ENCODE data around the gene XRCC6. TPM values are rescaled to one million over a fixed set of nuclear protein-coding genes. Genes with fewer than 3 reads are reported as not detected.
A peak's percentile ranks its signal among the peaks of the same experiment; 100 is the strongest.

The XRCC6 gene
- 323 TPM for polyA plus RNA-seq (2012; ENCODE audit: insufficient read length, low read depth)

GRCh38 chr22:41621099-41621910, at the start of gene XRCC6:
Gene XRCC6, plus strand, starts transcription at chr22:41621295. Its CDS starts 710 bp downstream, at chr22:41622005.
- TF ChIP-seq SIN3A (IDR thresholded peaks at IDR 0.05; ENCODE audit: borderline replicate concordance, insufficient read depth, low read length) = peak; percentile 21; the same call in 1 of the 2 replicates
- peak; percentile 93 for TF ChIP-seq POLR2AphosphoS5 (IDR thresholded peaks at IDR 0.05; ENCODE audit: low read depth, low read length)
- TF ChIP-seq, protein P1, sequence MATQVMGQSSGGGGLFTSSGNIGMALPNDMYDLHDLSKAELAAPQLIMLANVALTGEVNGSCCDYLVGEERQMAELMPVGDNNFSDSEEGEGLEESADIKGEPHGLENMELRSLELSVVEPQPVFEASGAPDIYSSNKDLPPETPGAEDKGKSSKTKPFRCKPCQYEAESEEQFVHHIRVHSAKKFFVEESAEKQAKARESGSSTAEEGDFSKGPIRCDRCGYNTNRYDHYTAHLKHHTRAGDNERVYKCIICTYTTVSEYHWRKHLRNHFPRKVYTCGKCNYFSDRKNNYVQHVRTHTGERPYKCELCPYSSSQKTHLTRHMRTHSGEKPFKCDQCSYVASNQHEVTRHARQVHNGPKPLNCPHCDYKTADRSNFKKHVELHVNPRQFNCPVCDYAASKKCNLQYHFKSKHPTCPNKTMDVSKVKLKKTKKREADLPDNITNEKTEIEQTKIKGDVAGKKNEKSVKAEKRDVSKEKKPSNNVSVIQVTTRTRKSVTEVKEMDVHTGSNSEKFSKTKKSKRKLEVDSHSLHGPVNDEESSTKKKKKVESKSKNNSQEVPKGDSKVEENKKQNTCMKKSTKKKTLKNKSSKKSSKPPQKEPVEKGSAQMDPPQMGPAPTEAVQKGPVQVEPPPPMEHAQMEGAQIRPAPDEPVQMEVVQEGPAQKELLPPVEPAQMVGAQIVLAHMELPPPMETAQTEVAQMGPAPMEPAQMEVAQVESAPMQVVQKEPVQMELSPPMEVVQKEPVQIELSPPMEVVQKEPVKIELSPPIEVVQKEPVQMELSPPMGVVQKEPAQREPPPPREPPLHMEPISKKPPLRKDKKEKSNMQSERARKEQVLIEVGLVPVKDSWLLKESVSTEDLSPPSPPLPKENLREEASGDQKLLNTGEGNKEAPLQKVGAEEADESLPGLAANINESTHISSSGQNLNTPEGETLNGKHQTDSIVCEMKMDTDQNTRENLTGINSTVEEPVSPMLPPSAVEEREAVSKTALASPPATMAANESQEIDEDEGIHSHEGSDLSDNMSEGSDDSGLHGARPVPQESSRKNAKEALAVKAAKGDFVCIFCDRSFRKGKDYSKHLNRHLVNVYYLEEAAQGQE (IDR thresholded peaks at IDR 0.05; ENCODE audit: insufficient read depth in 1 of 2, low read depth in 2 of 2, low read length in 2 of 2) = peak; percentile 20 to 24; a peak in 1 of 4 replicates
- TF ChIP-seq FOXP2 (optimal IDR thresholded peaks at IDR 0.05; ENCODE audit: borderline replicate concordance, extremely low read depth, extremely low read length, insufficient read depth) = peak; percentile 29
- TF ChIP-seq TAF1 (IDR thresholded peaks at IDR 0.05; ENCODE audit: borderline replicate concordance, insufficient read depth, low read length) = 0 out of 2 replicates have a peak, but pooled peaks have one; percentile 82

- no peak for TF ChIP-seq SIN3A (IDR thresholded peaks at IDR 0.05; ENCODE audit: borderline replicate concordance, insufficient read depth, low read length)
- TF ChIP-seq POLR2AphosphoS5 (IDR thresholded peaks at IDR 0.05; ENCODE audit: low read depth, low read length) = no peak
- no peak for TF ChIP-seq FOXP2 (optimal IDR thresholded peaks at IDR 0.05; ENCODE audit: borderline replicate concordance, extremely low read depth, extremely low read length, insufficient read depth)
- TF ChIP-seq, protein P1 (IDR thresholded peaks at IDR 0.05; ENCODE audit: insufficient read depth in 1 of 2, low read depth in 2 of 2, low read length in 2 of 2) = no peak
- TF ChIP-seq TAF1 (IDR thresholded peaks at IDR 0.05; ENCODE audit: borderline replicate concordance, insufficient read depth, low read length) = no peak
Measured at GRCh38 chr22:41571786-41572185, 49.3 kb upstream of the XRCC6 start.

GRCh38 chr22:41573677-41574076, 47.4 kb upstream of the XRCC6 start:
- no peak for TF ChIP-seq POLR2AphosphoS5 (IDR thresholded peaks at IDR 0.05; ENCODE audit: low read depth, low read length)
- TF ChIP-seq SIN3A (IDR thresholded peaks at IDR 0.05; ENCODE audit: borderline replicate concordance, insufficient read depth, low read length) = no peak
- TF ChIP-seq TAF1 (IDR thresholded peaks at IDR 0.05; ENCODE audit: borderline replicate concordance, insufficient read depth, low read length) = no peak
- TF ChIP-seq, protein P1 (IDR thresholded peaks at IDR 0.05; ENCODE audit: insufficient read depth in 1 of 2, low read depth in 2 of 2, low read length in 2 of 2) = no peak
- TF ChIP-seq FOXP2 (optimal IDR thresholded peaks at IDR 0.05; ENCODE audit: borderline replicate concordance, extremely low read depth, extremely low read length, insufficient read depth) = no peak

GRCh38 chr22:41574847-41575381, 46.2 kb upstream of the XRCC6 start:
- no peak for TF ChIP-seq POLR2AphosphoS5 (IDR thresholded peaks at IDR 0.05; ENCODE audit: low read depth, low read length)

- no peak for TF ChIP-seq FOXP2 (optimal IDR thresholded peaks at IDR 0.05; ENCODE audit: borderline replicate concordance, extremely low read depth, extremely low read length, insufficient read depth)
- TF ChIP-seq TAF1 (IDR thresholded peaks at IDR 0.05; ENCODE audit: borderline replicate concordance, insufficient read depth, low read length) = no peak
Measured at GRCh38 chr22:41575533-41575932, 45.6 kb upstream of the XRCC6 start.

- TF ChIP-seq POLR2AphosphoS5 (IDR thresholded peaks at IDR 0.05; ENCODE audit: low read depth, low read length) (no peak), SIN3A (IDR thresholded peaks at IDR 0.05; ENCODE audit: borderline replicate concordance, insufficient read depth, low read length) (no peak), TAF1 (IDR thresholded peaks at IDR 0.05; ENCODE audit: borderline replicate concordance, insufficient read depth, low read length) (no peak), FOXP2 (optimal IDR thresholded peaks at IDR 0.05; ENCODE audit: borderline replicate concordance, extremely low read depth, extremely low read length, insufficient read depth) (no peak)
- TF ChIP-seq, protein P1 (IDR thresholded peaks at IDR 0.05; ENCODE audit: insufficient read depth in 1 of 2, low read depth in 2 of 2, low read length in 2 of 2) = no peak
Measured at GRCh38 chr22:41576877-41577276, 44.2 kb upstream of the XRCC6 start.

All from PFSK-1 (cell line).